Measurements from ENCODE around the gene GLI3.

Gene GLI3

GRCh38 chr7:41931263-41931646 is 305.8 kb downstream of the GLI3 start:
- Histone ChIP-seq H3K9me3 (ENCODE audit: control insufficient read depth in 2 of 2, low read length in 2 of 2) (no peaks in the 10 kb centered on the region), H3K27me3 (ENCODE audit: control insufficient read depth in 1 of 2, insufficient read depth in 2 of 2, low read length in 2 of 2) (no peaks in the 10 kb centered on the region), H3K4me3 (ENCODE audit: low read length in 2 of 2) (no peak overlapping the region), H3K4me1 (ENCODE audit: control insufficient read depth, insufficient read depth, low read length) (no peaks in the 10 kb centered on the region), H3K9ac (ENCODE audit: low read length in 2 of 2) (no peak overlapping the region), H3K36me3 (ENCODE audit: control insufficient read depth in 2 of 2, insufficient read depth in 2 of 2, low read length in 2 of 2) (no peaks in the 10 kb centered on the region), H3K27ac (ENCODE audit: low read length) (no peak overlapping the region)

- Histone ChIP-seq H3K4me1 (ENCODE audit: control insufficient read depth, insufficient read depth, low read length) (no peaks in the 10 kb centered on the region), H3K27me3 (ENCODE audit: control insufficient read depth in 1 of 2, insufficient read depth in 2 of 2, low read length in 2 of 2) (no peaks in the 10 kb centered on the region), H3K9ac (ENCODE audit: low read length in 2 of 2) (no peak overlapping the region), H3K4me3 (ENCODE audit: low read length in 2 of 2) (no peak overlapping the region), H3K27ac (ENCODE audit: low read length) (no peak overlapping the region), H3K36me3 (ENCODE audit: control insufficient read depth in 2 of 2, insufficient read depth in 2 of 2, low read length in 2 of 2) (no peaks in the 10 kb centered on the region), H3K9me3 (ENCODE audit: control insufficient read depth in 2 of 2, low read length in 2 of 2) (no peaks in the 10 kb centered on the region)
Observed at GRCh38 chr7:41930538-41931262, 306.3 kb downstream of the GLI3 start.

GRCh38 chr7:41928781-41929180 is 308.2 kb downstream of the GLI3 start:
- Histone ChIP-seq H3K27ac (ENCODE audit: low read length) (no peak overlapping the region), H3K4me1 (ENCODE audit: control insufficient read depth, insufficient read depth, low read length) (no peaks in the 10 kb centered on the region), H3K36me3 (ENCODE audit: control insufficient read depth in 2 of 2, insufficient read depth in 2 of 2, low read length in 2 of 2) (no peaks in the 10 kb centered on the region), H3K27me3 (ENCODE audit: control insufficient read depth in 1 of 2, insufficient read depth in 2 of 2, low read length in 2 of 2) (no peaks in the 10 kb centered on the region), H3K9me3 (ENCODE audit: control insufficient read depth in 2 of 2, low read length in 2 of 2) (no peaks in the 10 kb centered on the region), H3K4me3 (ENCODE audit: low read length in 2 of 2) (no peak overlapping the region), H3K9ac (ENCODE audit: low read length in 2 of 2) (no peak overlapping the region)

GRCh38 chr7:41928166-41928565 is 308.8 kb downstream of the GLI3 start:
- H3K27me3 ChIP-seq (ENCODE audit: control insufficient read depth in 1 of 2, insufficient read depth in 2 of 2, low read length in 2 of 2) = no peaks in the 10 kb centered on the region
- no peaks in the 10 kb centered on the region for H3K36me3 ChIP-seq (ENCODE audit: control insufficient read depth in 2 of 2, insufficient read depth in 2 of 2, low read length in 2 of 2)
- H3K9me3 ChIP-seq (ENCODE audit: control insufficient read depth in 2 of 2, low read length in 2 of 2) = no peaks in the 10 kb centered on the region
- H3K4me1 ChIP-seq (ENCODE audit: control insufficient read depth, insufficient read depth, low read length) = no peaks in the 10 kb centered on the region
- H3K27ac ChIP-seq (ENCODE audit: low read length) = no peak overlapping the region
- no peak overlapping the region for H3K9ac ChIP-seq (ENCODE audit: low read length in 2 of 2)
- no peak overlapping the region for H3K4me3 ChIP-seq (ENCODE audit: low read length in 2 of 2)

- H3K27me3 ChIP-seq (ENCODE audit: control insufficient read depth in 1 of 2, insufficient read depth in 2 of 2, low read length in 2 of 2) = no peaks in the 10 kb centered on the region
- H3K9me3 ChIP-seq (ENCODE audit: control insufficient read depth in 2 of 2, low read length in 2 of 2) = no peaks in the 10 kb centered on the region
- H3K9ac ChIP-seq (ENCODE audit: low read length in 2 of 2) = no peak overlapping the region
- no peak overlapping the region for H3K4me3 ChIP-seq (ENCODE audit: low read length in 2 of 2)
- H3K27ac ChIP-seq (ENCODE audit: low read length) = no peak overlapping the region
- H3K4me1 ChIP-seq (ENCODE audit: control insufficient read depth, insufficient read depth, low read length) = no peaks in the 10 kb centered on the region
- no peaks in the 10 kb centered on the region for H3K36me3 ChIP-seq (ENCODE audit: control insufficient read depth in 2 of 2, insufficient read depth in 2 of 2, low read length in 2 of 2)
Observed at GRCh38 chr7:41927380-41927779, 309.6 kb downstream of the GLI3 start.

- H3K36me3 ChIP-seq (ENCODE audit: control insufficient read depth in 2 of 2, insufficient read depth in 2 of 2, low read length in 2 of 2) = no peaks in the 10 kb centered on the region
- no peak overlapping the region for H3K27ac ChIP-seq (ENCODE audit: low read length)
- H3K9me3 ChIP-seq (ENCODE audit: control insufficient read depth in 2 of 2, low read length in 2 of 2) = no peaks in the 10 kb centered on the region
- no peak overlapping the region for H3K9ac ChIP-seq (ENCODE audit: low read length in 2 of 2)
- H3K4me1 ChIP-seq (ENCODE audit: control insufficient read depth, insufficient read depth, low read length) = peaks cover 6% of the 10 kb centered on the region
- no peaks in the 10 kb centered on the region for H3K27me3 ChIP-seq (ENCODE audit: control insufficient read depth in 1 of 2, insufficient read depth in 2 of 2, low read length in 2 of 2)
- H3K4me3 ChIP-seq (ENCODE audit: low read length in 2 of 2) = no peak overlapping the region
Observed at GRCh38 chr7:41925946-41926345, 311.1 kb downstream of the GLI3 start.

- Histone ChIP-seq H3K27me3 (ENCODE audit: control insufficient read depth in 1 of 2, insufficient read depth in 2 of 2, low read length in 2 of 2) (no peaks in the 10 kb centered on the region), H3K9ac (ENCODE audit: low read length in 2 of 2) (no peak overlapping the region), H3K36me3 (ENCODE audit: control insufficient read depth in 2 of 2, insufficient read depth in 2 of 2, low read length in 2 of 2) (no peaks in the 10 kb centered on the region), H3K9me3 (ENCODE audit: control insufficient read depth in 2 of 2, low read length in 2 of 2) (no peaks in the 10 kb centered on the region), H3K4me3 (ENCODE audit: low read length in 2 of 2) (no peak overlapping the region), H3K4me1 (ENCODE audit: control insufficient read depth, insufficient read depth, low read length) (peaks cover 8% of the 10 kb centered on the region), H3K27ac (ENCODE audit: low read length) (no peak overlapping the region)
Observed at GRCh38 chr7:41924796-41925195, 312.2 kb downstream of the GLI3 start.

- Histone ChIP-seq H3K9ac (ENCODE audit: low read length in 2 of 2) (no peak overlapping the region), H3K36me3 (ENCODE audit: control insufficient read depth in 2 of 2, insufficient read depth in 2 of 2, low read length in 2 of 2) (no peaks in the 10 kb centered on the region), H3K27me3 (ENCODE audit: control insufficient read depth in 1 of 2, insufficient read depth in 2 of 2, low read length in 2 of 2) (no peaks in the 10 kb centered on the region), H3K9me3 (ENCODE audit: control insufficient read depth in 2 of 2, low read length in 2 of 2) (no peaks in the 10 kb centered on the region), H3K4me1 (ENCODE audit: control insufficient read depth, insufficient read depth, low read length) (peaks cover 8% of the 10 kb centered on the region), H3K27ac (ENCODE audit: low read length) (no peak overlapping the region), H3K4me3 (ENCODE audit: low read length in 2 of 2) (no peak overlapping the region)
Observed at GRCh38 chr7:41922373-41922772, 314.6 kb downstream of the GLI3 start.

GRCh38 chr7:41921453-41921981 is 315.5 kb downstream of the GLI3 start:
- no peak overlapping the region for H3K9ac ChIP-seq (ENCODE audit: low read length in 2 of 2)
- no peaks in the 10 kb centered on the region for H3K9me3 ChIP-seq (ENCODE audit: control insufficient read depth in 2 of 2, low read length in 2 of 2)
- no peaks in the 10 kb centered on the region for H3K27me3 ChIP-seq (ENCODE audit: control insufficient read depth in 1 of 2, insufficient read depth in 2 of 2, low read length in 2 of 2)
- H3K36me3 ChIP-seq (ENCODE audit: control insufficient read depth in 2 of 2, insufficient read depth in 2 of 2, low read length in 2 of 2) = no peaks in the 10 kb centered on the region
- H3K4me3 ChIP-seq (ENCODE audit: low read length in 2 of 2) = no peak overlapping the region
- H3K27ac ChIP-seq (ENCODE audit: low read length) = no peak overlapping the region
- peaks cover 8% of the 10 kb centered on the region for H3K4me1 ChIP-seq (ENCODE audit: control insufficient read depth, insufficient read depth, low read length)

- Histone ChIP-seq H3K4me3 (ENCODE audit: low read length in 2 of 2) (no peak overlapping the region), H3K27ac (ENCODE audit: low read length) (no peak overlapping the region), H3K27me3 (ENCODE audit: control insufficient read depth in 1 of 2, insufficient read depth in 2 of 2, low read length in 2 of 2) (no peaks in the 10 kb centered on the region), H3K9me3 (ENCODE audit: control insufficient read depth in 2 of 2, low read length in 2 of 2) (no peaks in the 10 kb centered on the region), H3K4me1 (ENCODE audit: control insufficient read depth, insufficient read depth, low read length) (peaks cover 8% of the 10 kb centered on the region), H3K36me3 (ENCODE audit: control insufficient read depth in 2 of 2, insufficient read depth in 2 of 2, low read length in 2 of 2) (no peaks in the 10 kb centered on the region), H3K9ac (ENCODE audit: low read length in 2 of 2) (no peak overlapping the region)
Observed at GRCh38 chr7:41918597-41918996, 318.4 kb downstream of the GLI3 start.

GRCh38 chr7:41916450-41916927 is 320.5 kb downstream of the GLI3 start:
- no peak overlapping the region for H3K27ac ChIP-seq (ENCODE audit: low read length)
- H3K4me3 ChIP-seq (ENCODE audit: low read length in 2 of 2) = no peak overlapping the region
- H3K9ac ChIP-seq (ENCODE audit: low read length in 2 of 2) = no peak overlapping the region
- no peaks in the 10 kb centered on the region for H3K27me3 ChIP-seq (ENCODE audit: control insufficient read depth in 1 of 2, insufficient read depth in 2 of 2, low read length in 2 of 2)
- no peaks in the 10 kb centered on the region for H3K36me3 ChIP-seq (ENCODE audit: control insufficient read depth in 2 of 2, insufficient read depth in 2 of 2, low read length in 2 of 2)
- H3K4me1 ChIP-seq (ENCODE audit: control insufficient read depth, insufficient read depth, low read length) = peaks cover 6% of the 10 kb centered on the region
- H3K9me3 ChIP-seq (ENCODE audit: control insufficient read depth in 2 of 2, low read length in 2 of 2) = no peaks in the 10 kb centered on the region

Measured in stomach smooth muscle (tissue), 2 donors.